ENCODE data around the gene OBSL1. TPM values are rescaled to one million over a fixed set of nuclear protein-coding genes. Genes with fewer than 3 reads are reported as not detected.

OBSL1 gene
- total and polyA plus RNA-seq, 4 donors: 14.2 to 35.3 (median 27.3) TPM

- 86% methylated on average over 24 of the region's 24 CpGs for WGBS
- TF ChIP-seq FOXA2 (IDR thresholded peaks at IDR 0.05) (no peak), REST (IDR thresholded peaks at IDR 0.05) (no peak), HNF4G (IDR thresholded peaks at IDR 0.05) (no peak), RAD21 (IDR thresholded peaks at IDR 0.05) (no peak), ATF3 (IDR thresholded peaks at IDR 0.05) (no peak), TAF1 (conservative IDR thresholded peaks at IDR 0.05) (no peak), GABPA (IDR thresholded peaks at IDR 0.05 in 1 of 2, conservative IDR thresholded peaks at IDR 0.05 in 1 of 2) (no peak), ZBTB33 (IDR thresholded peaks at IDR 0.05) (no peak), RXRA (IDR thresholded peaks at IDR 0.05) (no peak), MAX (IDR thresholded peaks at IDR 0.05) (no peak), FOXA1 (IDR thresholded peaks at IDR 0.05) (no peak), EGR1 (IDR thresholded peaks at IDR 0.05; ENCODE audit: low read depth in 2 of 2) (no peak), CTCF (IDR thresholded peaks at IDR 0.05; ENCODE audit: low read depth, low read length, missing input control) (no peak), HNF4A (conservative IDR thresholded peaks at IDR 0.05) (no peak)
- peaks cover 0 to 6% (median 0%) of the 10 kb centered on the region in 4 donors for H3K36me3 ChIP-seq (ENCODE audit: control insufficient read depth in 4 of 4, insufficient read depth in 3 of 4, low read depth in 1 of 4, low read length in 3 of 4)
Observed at GRCh38 chr2:219561179-219562048, 9.9 kb downstream of the OBSL1 start.

GRCh38 chr2:219560893-219561178 is 10.5 kb downstream of the OBSL1 start:
- H3K9me3 ChIP-seq (ENCODE audit: control insufficient read depth in 4 of 4, low read length in 3 of 4): no peaks in the 10 kb centered on the region
- no peak overlapping the region for H3K4me3 ChIP-seq (ENCODE audit: low read depth in 1 of 3, low read length in 3 of 3)
- no peaks in the 10 kb centered on the region for H3K4me1 ChIP-seq (ENCODE audit: control insufficient read depth in 4 of 4, insufficient read depth in 4 of 4, low read length in 3 of 4)
- H3K27me3 ChIP-seq (ENCODE audit: control insufficient read depth in 4 of 4, insufficient read depth in 4 of 4, low read length in 3 of 4): no peaks in the 10 kb centered on the region
- DNase-seq (ENCODE audit: low spot score): no peak
- no peak overlapping the region for H3K27ac ChIP-seq (ENCODE audit: low read depth in 1 of 2, low read length in 2 of 2)
- peaks cover 0 to 6% (median 0%) of the 10 kb centered on the region in 4 donors for H3K36me3 ChIP-seq (ENCODE audit: control insufficient read depth in 4 of 4, insufficient read depth in 3 of 4, low read depth in 1 of 4, low read length in 3 of 4)
- H3K9ac ChIP-seq (ENCODE audit: low read depth in 1 of 2, low read length in 2 of 2): no peak overlapping the region
- 91% methylated on average over 3 of the region's 3 CpGs for WGBS
- TF ChIP-seq RXRA (IDR thresholded peaks at IDR 0.05): no peak
- TF ChIP-seq HNF4G (IDR thresholded peaks at IDR 0.05): no peak
- no peak for TF ChIP-seq GABPA (IDR thresholded peaks at IDR 0.05 in 1 of 2, conservative IDR thresholded peaks at IDR 0.05 in 1 of 2)
- no peak for TF ChIP-seq CTCF (IDR thresholded peaks at IDR 0.05; ENCODE audit: low read depth, low read length, missing input control)
- TF ChIP-seq NR2F2 (IDR thresholded peaks at IDR 0.05): no peak
- TF ChIP-seq FOXA2 (IDR thresholded peaks at IDR 0.05): no peak
- TF ChIP-seq REST (IDR thresholded peaks at IDR 0.05): no peak
- no peak for TF ChIP-seq ATF3 (IDR thresholded peaks at IDR 0.05)
- no peak for TF ChIP-seq TAF1 (conservative IDR thresholded peaks at IDR 0.05)
- no peak for TF ChIP-seq HNF4A (conservative IDR thresholded peaks at IDR 0.05)

More at GRCh38 chr2:219561179-219562048, 9.9 kb downstream of the OBSL1 start:
- Histone ChIP-seq H3K9ac (ENCODE audit: low read depth in 1 of 2, low read length in 2 of 2) (no peak overlapping the region), H3K9me3 (ENCODE audit: control insufficient read depth in 4 of 4, low read length in 3 of 4) (no peaks in the 10 kb centered on the region), H3K27me3 (ENCODE audit: control insufficient read depth in 4 of 4, insufficient read depth in 4 of 4, low read length in 3 of 4) (no peaks in the 10 kb centered on the region), H3K4me3 (ENCODE audit: low read depth in 1 of 3, low read length in 3 of 3) (no peak overlapping the region), H3K27ac (ENCODE audit: low read depth in 1 of 2, low read length in 2 of 2) (no peak overlapping the region), H3K4me1 (ENCODE audit: control insufficient read depth in 4 of 4, insufficient read depth in 4 of 4, low read length in 3 of 4) (no peaks in the 10 kb centered on the region)
- DNase-seq (ENCODE audit: low spot score): no peak

All from liver (tissue), 9 donors.